NOMO-1 (cell line): Measurements from ENCODE around the gene E4F1.

ENCODE experiments used
- DNase-seq, 2 experiments: peaks; one replicate each; lab custom pipeline; 2025; ENCODE audit not compliant: unreplicated experiment in 2 of 2; lab: John Stamatoyannopoulos, UW

The E4F1 gene

GRCh38 chr16:2205104-2205966, 18.1 kb upstream of the E4F1 start, which contains the start of gene MLST8:
Gene MLST8 (plus strand): TSS chr16:2205454. CDS start chr16:2206086, 632 bp downstream.
- DNase-seq = peak; percentile 74 to 82

GRCh38 chr16:2205967-2206313, 17.5 kb upstream of the E4F1 start:
- DNase-seq = no peak

DNA sequence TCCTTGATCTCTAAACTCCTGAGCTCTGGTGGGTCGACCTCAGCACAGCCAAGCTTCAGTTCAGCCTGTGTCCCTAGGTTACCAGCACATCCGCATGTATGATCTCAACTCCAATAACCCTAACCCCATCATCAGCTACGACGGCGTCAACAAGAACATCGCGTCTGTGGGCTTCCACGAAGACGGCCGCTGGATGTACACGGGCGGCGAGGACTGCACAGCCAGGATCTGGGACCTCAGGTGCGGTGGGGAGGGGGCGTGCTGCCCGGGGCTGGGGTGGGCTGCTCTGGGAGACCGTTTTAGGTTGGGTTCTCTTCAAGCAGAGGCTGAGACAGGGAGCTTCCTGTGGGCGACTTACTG, 17.0 kb upstream of the E4F1 start:
- DNase-seq = no peak

GRCh38 chr16:2206780-2207433, 16.5 kb upstream of the E4F1 start:
- DNase-seq = no peak

- no peak for DNase-seq
These were observed 15.5 kb upstream of the E4F1 start for GRCh38 chr16:2207872-2208271.

- DNase-seq = no peak
These were observed 15.1 kb upstream of the E4F1 start for GRCh38 chr16:2208308-2208707.

DNA sequence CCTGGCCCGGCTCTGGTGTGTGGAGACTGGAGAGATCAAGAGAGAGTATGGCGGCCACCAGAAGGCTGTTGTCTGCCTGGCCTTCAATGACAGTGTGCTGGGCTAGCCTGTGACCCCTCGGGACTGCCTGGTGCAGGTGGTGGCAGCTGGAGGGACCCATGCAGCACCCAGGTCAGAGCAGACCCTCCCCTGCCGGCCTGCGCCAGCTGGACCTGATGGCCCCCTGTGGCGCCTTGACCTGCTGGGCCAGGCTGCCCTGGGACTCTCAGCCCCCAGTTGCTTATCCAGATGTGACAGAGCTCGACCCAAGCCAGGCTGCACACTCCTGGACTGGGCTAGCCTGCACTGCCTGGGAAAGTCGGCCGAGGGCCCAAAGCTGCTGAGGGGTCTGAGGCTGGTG, 14.6 kb upstream of the E4F1 start:
- no peak for DNase-seq

- DNase-seq = no peak
These were observed 14.0 kb upstream of the E4F1 start for GRCh38 chr16:2209258-2210008.

DNA sequence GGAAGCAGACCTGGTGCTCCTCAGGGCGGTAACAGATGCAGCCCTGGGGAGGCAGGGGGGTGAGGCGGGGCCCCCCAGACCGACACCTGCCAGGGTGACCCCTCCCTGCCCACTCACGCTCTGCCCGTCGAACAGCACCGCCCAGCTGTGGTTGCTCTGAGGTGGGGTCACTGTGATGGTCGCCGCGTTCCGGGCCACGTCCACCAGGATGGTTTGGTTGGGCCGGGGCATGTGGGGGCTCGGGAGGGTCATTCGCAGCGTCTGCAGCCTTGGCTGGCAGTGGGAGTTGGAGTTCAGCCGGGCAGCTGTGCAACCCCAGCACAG, 13.4 kb upstream of the E4F1 start:
- no peak for DNase-seq

- no peak for DNase-seq
These were observed 12.7 kb upstream of the E4F1 start, which contains the start of gene BRICD5 for GRCh38 chr16:2210386-2211365. Gene BRICD5 (minus strand): TSS chr16:2210863. CDS start chr16:2210833, 30 bp downstream.

- DNase-seq = no peak
These were observed 11.5 kb upstream of the E4F1 start for GRCh38 chr16:2211923-2212347.

- DNase-seq = peak; percentile 33 to 50
These were observed 10.7 kb upstream of the E4F1 start for GRCh38 chr16:2212362-2213324.

- DNase-seq = peak in 1 of 2 experiments; percentile 5
These were observed 9.3 kb upstream of the E4F1 start for GRCh38 chr16:2213817-2214718.

GRCh38 chr16:2214719-2214968, 8.7 kb upstream of the E4F1 start, which contains the start of gene PGP:
Gene PGP (minus strand): TSS chr16:2214840. CDS start chr16:2214777, 63 bp downstream.
- DNase-seq = no peak

DNA sequence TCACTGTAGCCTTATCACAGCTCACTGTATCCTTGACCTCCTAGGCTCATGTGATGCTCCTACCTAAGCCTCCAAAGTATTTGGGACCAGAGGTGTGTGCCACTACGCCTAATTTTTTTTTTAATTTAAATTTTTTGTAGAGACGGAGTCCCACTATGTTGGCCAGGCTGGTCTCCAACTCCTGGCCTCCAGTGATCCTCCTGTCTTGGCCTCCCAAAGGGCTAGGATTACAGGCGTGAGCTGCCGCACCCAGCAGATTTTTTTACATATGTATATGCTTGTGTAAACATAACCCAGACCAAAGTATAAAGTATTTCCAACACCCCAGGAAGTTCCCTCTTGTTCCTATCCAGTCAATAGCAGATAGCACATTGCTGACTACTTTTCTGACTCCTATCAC, 7.1 kb upstream of the E4F1 start:
- DNase-seq = no peak

- DNase-seq = peak; percentile 27 to 64
These were observed 623 bp downstream of the E4F1 start for GRCh38 chr16:2223942-2224486.

DNA sequence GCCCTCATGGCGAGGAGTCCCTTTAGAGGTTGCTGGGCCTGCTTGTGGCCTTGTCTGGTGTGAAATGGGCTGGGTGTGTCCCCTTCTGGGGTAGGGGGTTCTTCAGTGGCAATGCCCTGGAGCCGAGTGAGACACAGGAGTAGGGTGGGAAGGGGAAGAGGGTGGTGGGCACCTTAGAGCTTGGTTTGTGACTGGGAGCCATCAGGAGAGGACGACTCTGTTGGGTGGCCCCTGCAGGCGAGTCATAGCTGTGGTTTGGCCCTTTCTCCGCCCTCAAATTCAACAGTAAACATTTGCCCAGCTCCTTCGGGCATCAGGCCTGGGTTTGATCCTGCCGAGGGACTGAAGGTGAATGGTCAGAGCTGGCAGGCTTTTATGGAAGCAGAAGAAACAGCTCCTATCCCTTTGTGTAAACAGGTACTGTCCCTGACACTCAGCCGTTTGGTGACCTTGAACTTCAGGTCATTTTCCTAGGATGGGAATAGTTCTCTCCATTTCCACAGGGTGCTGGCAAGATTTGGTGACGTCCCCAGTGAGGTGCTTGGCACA, 2.9 kb downstream of the E4F1 start:
- no peak for DNase-seq

- no peak for DNase-seq
These were observed 3.5 kb downstream of the E4F1 start for GRCh38 chr16:2226918-2227317.
